Motor neuron (in vitro differentiated cells): ENCODE results near the gene STK17B. TPM values are rescaled to one million over a fixed set of nuclear protein-coding genes. Genes with fewer than 3 reads are reported as not detected.

Experiments used
- ATAC-seq, 8 experiments: fragments of 200-7000 bp; cut with Tn5 transposase; replicated peaks in 6 of 8; 2 replicates each; pipeline ENCODE4 v1.8.0; 2021; ENCODE audit warnings: mild to moderate bottlenecking in 8 of 8, moderate library complexity in 8 of 8
- H3K27ac ChIP-seq, 2 donors: fragments of 250-450 bp; sonication (Bioruptor Pico); 2 replicates each; pipeline ENCODE4 v1.9.0; 2021; ENCODE audit warnings: antibody characterized with exemption in 2 of 2, mild to moderate bottlenecking in 2 of 2, moderate library complexity in 1 of 2
- H3K4me1 ChIP-seq, 2 donors: fragments of 250-450 bp; sonication (Bioruptor Pico); replicated peaks in 1 of 2; 2 replicates each; pipeline ENCODE4 v1.6.1; 2021; ENCODE audit warnings: antibody characterized with exemption in 2 of 2, mild to moderate bottlenecking in 2 of 2, moderate library complexity in 1 of 2
- H3K4me3 ChIP-seq, 5 donors: fragments of 250-450 bp; sonication (Bioruptor Pico); 2 replicates each; pipeline ENCODE4 v1.9.0; 2021; ENCODE audit warnings: antibody characterized with exemption in 5 of 5, mild to moderate bottlenecking in 5 of 5, moderate library complexity in 4 of 5
- WGBS, 10 experiments: fragments of 450-650 bp; shearing (Covaris generic); methylation state at CpG; one replicate each; pipeline ENCODE4 v1.0.0; 2022; 5-methylcytosine and 5-hydroxymethylcytosine counted together
- in situ Hi-C, 9 experiments: fragments of 400-800 bp; cut with MboI; loops; one replicate each; pipeline ENCODE4 v1.15.0; 2021; ENCODE audit warnings: low sequenced_read_pairs in 9 of 9, low pct_unique_long_range_greater_than_20kb in 2 of 9; ENCODE audit not compliant: unreplicated experiment in 9 of 9
- total RNA-seq, 8 experiments: library from RNA; unstranded; fragments of 300-600 nt; gene quantifications; 2 replicates each; pipeline versions ENCODE4 v1.2.3 to v1.2.4, GENCODE V29; 2022

The STK17B gene
- total RNA-seq, 8 experiments from 2014 or later = 2.7 to 28.3 (median 5.8) TPM

GRCh38 chr2:196113061-196113974 lies 58.1 kb downstream of the STK17B start:
- Histone ChIP-seq H3K27ac (peak overlapping the region in 1 of 2 donors; percentile 69), H3K4me3 (no peak overlapping the region), H3K4me1 (peaks cover 8 to 16% of the 10 kb centered on the region in 2 donors)
- peak in 4 of 8 experiments; percentile 23 to 50 (median 26) for ATAC-seq
- in situ Hi-C loops = loop anchor here in 1 of 9 experiments (25.0 kb wide), 1 partner anchor 349 kb away; no protein-coding TSS in a partner anchor
- WGBS, 10 experiments = 7 to 35% (median 22%) methylated on average over 2 to 7 of the region's 7 CpGs

GRCh38 chr2:196112418-196113034 lies 58.9 kb downstream of the STK17B start:
- Histone ChIP-seq H3K27ac (no peak overlapping the region), H3K4me3 (no peak overlapping the region), H3K4me1 (peaks cover 8 to 16% of the 10 kb centered on the region in 2 donors)
- peak in 5 of 8 experiments; percentile 18 to 88 (median 50) for ATAC-seq
- in situ Hi-C loops = loop anchor here in 1 of 9 experiments (25.0 kb wide), 1 partner anchor 350 kb away; no protein-coding TSS in a partner anchor
- WGBS, 10 experiments = 17 to 60% (median 44%) methylated on average over 3 to 5 of the region's 5 CpGs

GRCh38 chr2:196108604-196109003 lies 62.8 kb downstream of the STK17B start:
- H3K4me3 ChIP-seq = no peak overlapping the region
- ATAC-seq = no peak
- no peak overlapping the region for H3K27ac ChIP-seq
- peaks cover 8 to 13% of the 10 kb centered on the region in 2 donors for H3K4me1 ChIP-seq
- in situ Hi-C loops = loop anchor here in 1 of 9 experiments (25.0 kb wide), 1 partner anchor 354 kb away; no protein-coding TSS in a partner anchor
- 25 to 100% (median 57%) methylated on average over 1 of the region's 1 CpG; no CpG with 5 or more reads in 3 of the 10 experiments for WGBS, 10 experiments

GRCh38 chr2:196105951-196106350 lies 65.4 kb downstream of the STK17B start:
- 10 to 100% (median 89%) methylated on average over 1 to 5 of the region's 5 CpGs for WGBS, 10 experiments
- peak in 1 of 8 experiments; percentile 15 for ATAC-seq
- peaks cover 3 to 8% of the 10 kb centered on the region in 2 donors for H3K4me1 ChIP-seq
- in situ Hi-C loops = loop anchor here in 1 of 9 experiments (25.0 kb wide), 1 partner anchor 356 kb away; no protein-coding TSS in a partner anchor
- no peak overlapping the region for H3K27ac ChIP-seq
- H3K4me3 ChIP-seq = no peak overlapping the region

GRCh38 chr2:196104066-196104465 lies 67.3 kb downstream of the STK17B start:
- in situ Hi-C loops = loop anchor here in 1 of 9 experiments (25.0 kb wide), 1 partner anchor 358 kb away; no protein-coding TSS in a partner anchor

GRCh38 chr2:196103626-196104025 lies 67.8 kb downstream of the STK17B start:
- WGBS, 10 experiments = 90 to 100% (median 97%) methylated on average over 2 of the region's 2 CpGs; no CpG with 5 or more reads in 4 of the 10 experiments
- in situ Hi-C loops = loop anchor here in 1 of 9 experiments (25.0 kb wide), 1 partner anchor 359 kb away; no protein-coding TSS in a partner anchor
- Histone ChIP-seq H3K4me3 (no peak overlapping the region), H3K27ac (no peak overlapping the region), H3K4me1 (peaks cover 5 to 10% of the 10 kb centered on the region in 2 donors)
- ATAC-seq = no peak

More at GRCh38 chr2:196104066-196104465, 67.3 kb downstream of the STK17B start:
- ATAC-seq = no peak
- no peak overlapping the region for H3K27ac ChIP-seq
- no peak overlapping the region for H3K4me3 ChIP-seq
- H3K4me1 ChIP-seq = peaks cover 5 to 10% of the 10 kb centered on the region in 2 donors
- WGBS, 10 experiments = 13 to 100% (median 87%) methylated on average over 1 to 4 of the region's 4 CpGs

- Histone ChIP-seq H3K27ac (no peak overlapping the region), H3K4me1 (peaks cover 5 to 10% of the 10 kb centered on the region in 2 donors), H3K4me3 (no peak overlapping the region)
- in situ Hi-C loops = loop anchor here in 1 of 9 experiments (25.0 kb wide), 1 partner anchor 361 kb away; no protein-coding TSS in a partner anchor
- ATAC-seq = peak; percentile 86 to 97 (median 92)
- 6 to 58% (median 16%) methylated on average over 2 to 6 of the region's 6 CpGs for WGBS, 10 experiments
Measured at GRCh38 chr2:196101325-196101991, 69.9 kb downstream of the STK17B start.

- in situ Hi-C loops = loop anchor here in 3 of 9 experiments (25.0 kb wide), 2 partner anchors 187 to 362 kb away; no protein-coding TSS in a partner anchor
- Histone ChIP-seq H3K4me3 (no peak overlapping the region), H3K27ac (no peak overlapping the region), H3K4me1 (peaks cover 5 to 10% of the 10 kb centered on the region in 2 donors)
- ATAC-seq = peak in 1 of 8 experiments; percentile 21
- WGBS, 10 experiments = 43 to 100% (median 86%) methylated on average over 1 to 3 of the region's 3 CpGs; no CpG with 5 or more reads in 1 of the 10 experiments
Measured at GRCh38 chr2:196099916-196100315, 71.5 kb downstream of the STK17B start.

- no peak for ATAC-seq
- H3K4me1 ChIP-seq = peaks cover 5 to 10% of the 10 kb centered on the region in 2 donors
- no peak overlapping the region for H3K4me3 ChIP-seq
- no peak overlapping the region for H3K27ac ChIP-seq
- in situ Hi-C loops = loop anchor here in 2 of 9 experiments (25.0 kb wide), 1 partner anchor 189 kb away; no protein-coding TSS in a partner anchor
- WGBS, 10 experiments = 55 to 98% (median 85%) methylated on average over 2 to 6 of the region's 6 CpGs
Measured at GRCh38 chr2:196097864-196098660, 73.3 kb downstream of the STK17B start.

GRCh38 chr2:196096982-196097745 lies 74.2 kb downstream of the STK17B start:
- in situ Hi-C loops = loop anchor here in 2 of 9 experiments (25.0 kb wide), 1 partner anchor 190 kb away; no protein-coding TSS in a partner anchor
- no peak overlapping the region for H3K4me3 ChIP-seq
- no peak overlapping the region for H3K27ac ChIP-seq
- WGBS, 10 experiments = 13 to 90% (median 51%) methylated on average over 1 to 5 of the region's 5 CpGs
- peaks cover 5 to 10% of the 10 kb centered on the region in 2 donors for H3K4me1 ChIP-seq
- ATAC-seq = no peak

GRCh38 chr2:196096264-196096663 lies 75.1 kb downstream of the STK17B start:
- no peak overlapping the region for H3K4me3 ChIP-seq
- no peak overlapping the region for H3K27ac ChIP-seq
- ATAC-seq = no peak
- H3K4me1 ChIP-seq = peaks cover 5 to 6% of the 10 kb centered on the region in 2 donors
- in situ Hi-C loops = loop anchor here in 2 of 9 experiments (25.0 kb wide), 1 partner anchor 191 kb away; no protein-coding TSS in a partner anchor
- WGBS, 10 experiments = 78 to 98% (median 87%) methylated on average over 2 to 4 of the region's 4 CpGs
